NT2/D1 (cell line): ENCODE data around the gene ENPP6.

Experiments used
- SUZ12 ChIP-seq: IDR thresholded peaks from 2 replicates; pipeline ENCODE4 v1.6.1; 2011; ENCODE audit not compliant: insufficient read length, insufficient read depth; ENCODE audit errors: extremely low read depth
- YY1 ChIP-seq: IDR thresholded peaks from 2 replicates; pipeline ENCODE4 v1.6.1; 2011; ENCODE audit not compliant: insufficient read length, insufficient read depth
- ZNF274 ChIP-seq: IDR thresholded peaks from 2 replicates; pipeline ENCODE4 v1.6.1; 2011; ENCODE audit warnings: mild to moderate bottlenecking, low read depth, low read length

GRCh38 chr4:184190711-184191110 lies 27.0 kb downstream of the ENPP6 start:
- TF ChIP-seq SUZ12 (no peak), ZNF274 (no peak), YY1 (no peak)
